ENCODE results near the gene C22orf39.
"Not testable (repeated sequence)": the region's sequence is repeated elsewhere in the genome, so short reads cannot be mapped to it uniquely, and the experiment has no call there.

C22orf39 gene

DNA sequence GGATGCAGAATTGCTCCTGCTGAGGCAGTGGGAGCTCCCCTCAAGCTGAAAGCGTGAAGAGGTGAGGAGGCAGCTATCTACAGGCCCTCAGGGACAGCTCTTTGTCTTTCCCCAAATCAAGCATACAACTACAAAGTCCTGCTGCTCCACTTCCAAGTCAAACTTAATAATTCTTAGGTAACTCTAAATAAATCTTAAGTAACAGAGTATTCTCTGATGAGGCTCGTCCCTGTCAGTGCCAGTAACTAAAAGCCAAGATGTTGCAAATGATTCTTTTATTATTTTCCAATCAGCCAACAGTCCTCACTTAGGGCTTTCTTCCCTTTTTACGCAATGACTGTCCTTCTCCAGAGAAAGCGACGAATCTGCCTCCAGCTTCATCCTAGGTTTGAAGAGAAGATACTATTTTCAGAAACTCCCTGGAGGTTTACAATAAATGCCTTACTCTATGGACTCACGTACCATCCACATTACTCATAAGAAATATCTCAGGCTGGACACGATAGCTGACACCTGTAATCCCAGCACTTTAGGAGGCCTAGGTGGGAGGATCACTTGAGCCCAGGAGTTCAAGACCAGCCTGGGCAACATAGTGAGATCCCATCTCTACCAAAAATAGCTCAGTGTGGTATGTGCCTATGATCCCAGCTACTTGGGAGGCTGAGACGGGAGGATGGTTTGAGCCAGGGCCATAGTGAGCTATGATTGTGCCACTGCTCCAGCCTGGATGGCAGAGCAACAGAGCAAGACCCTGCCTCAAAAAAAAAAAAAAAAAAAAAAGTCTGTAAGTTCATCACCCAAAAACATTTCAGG lies 3.1 kb upstream of the C22orf39 start:
- DNase-seq: no peak

DNA sequence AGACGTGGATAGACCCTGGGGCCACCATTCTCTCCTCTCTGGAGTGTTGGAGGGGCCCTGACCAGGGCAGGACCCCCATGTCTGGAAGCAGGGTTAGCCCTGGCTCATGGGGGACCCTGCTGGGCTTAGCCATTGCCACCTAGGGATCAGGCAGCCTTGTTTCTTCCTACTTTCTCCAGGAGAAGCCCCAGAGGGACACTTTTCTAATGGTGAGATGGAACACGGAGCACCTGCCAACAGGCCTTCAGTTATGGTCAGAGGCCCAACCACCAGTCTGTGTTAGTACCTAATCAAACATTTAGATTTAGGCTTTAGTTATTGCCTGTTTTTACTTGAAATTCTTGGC lies 1.9 kb upstream of the C22orf39 start:
- no peak for DNase-seq

DNA sequence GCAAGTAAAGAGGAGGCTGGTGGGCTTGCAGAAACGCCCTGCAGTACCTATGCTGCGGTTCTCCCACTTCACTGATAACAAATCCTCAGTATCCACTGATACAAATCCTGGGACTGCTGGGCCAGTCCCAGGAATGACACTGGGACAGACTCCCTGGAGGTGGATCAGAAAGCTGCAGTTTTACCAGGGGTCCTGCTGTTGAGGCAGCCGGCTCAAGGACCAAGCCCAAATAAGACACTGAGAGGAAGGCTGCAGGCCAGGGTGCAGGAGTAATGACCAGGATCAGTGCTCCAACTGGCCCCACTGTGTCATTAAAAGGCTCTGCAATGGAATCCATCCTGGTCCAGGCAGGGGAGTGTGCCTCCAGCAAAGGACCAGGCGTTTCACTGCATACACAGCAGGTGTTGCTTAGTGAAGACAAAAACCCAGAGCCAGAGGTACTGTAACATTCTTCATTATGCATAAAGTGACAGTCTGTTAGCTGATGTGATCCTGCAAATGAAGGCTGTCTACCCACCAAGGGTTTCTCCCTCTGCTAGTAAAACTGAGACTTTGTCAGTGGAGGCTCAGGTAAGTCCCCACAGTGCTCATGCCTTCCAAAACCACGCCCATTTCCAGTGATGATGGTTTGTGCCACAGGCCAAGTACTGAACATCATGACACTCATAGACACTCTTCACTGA lies 1.4 kb upstream of the C22orf39 start:
- no peak for DNase-seq

DNA sequence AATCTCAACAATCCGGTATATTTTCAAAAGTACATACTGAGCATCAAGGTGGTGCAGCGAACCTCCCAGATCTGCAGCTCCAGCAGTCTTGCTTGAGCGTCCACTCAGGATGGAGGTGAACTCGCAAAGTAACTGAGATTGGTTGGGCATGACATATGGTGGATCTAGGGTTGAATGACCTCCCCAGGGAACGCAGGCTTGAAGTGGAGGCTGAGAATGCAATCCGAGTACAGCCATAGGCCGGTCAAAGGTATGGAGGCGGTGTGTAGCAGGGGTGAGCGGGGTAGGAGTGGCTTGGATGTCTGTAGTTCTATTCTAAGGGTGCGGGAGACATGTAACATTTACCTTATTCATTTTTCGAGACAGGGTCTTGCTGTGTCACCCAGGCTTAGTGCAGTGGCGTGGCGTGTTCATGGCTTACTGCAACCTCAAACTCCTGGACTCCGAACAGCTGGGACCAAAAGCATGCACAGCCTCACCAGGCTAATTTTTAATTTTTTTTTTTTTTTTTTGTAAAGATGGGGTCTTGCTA lies 631 bp upstream of the C22orf39 start:
- DNase-seq: no peak

DNA sequence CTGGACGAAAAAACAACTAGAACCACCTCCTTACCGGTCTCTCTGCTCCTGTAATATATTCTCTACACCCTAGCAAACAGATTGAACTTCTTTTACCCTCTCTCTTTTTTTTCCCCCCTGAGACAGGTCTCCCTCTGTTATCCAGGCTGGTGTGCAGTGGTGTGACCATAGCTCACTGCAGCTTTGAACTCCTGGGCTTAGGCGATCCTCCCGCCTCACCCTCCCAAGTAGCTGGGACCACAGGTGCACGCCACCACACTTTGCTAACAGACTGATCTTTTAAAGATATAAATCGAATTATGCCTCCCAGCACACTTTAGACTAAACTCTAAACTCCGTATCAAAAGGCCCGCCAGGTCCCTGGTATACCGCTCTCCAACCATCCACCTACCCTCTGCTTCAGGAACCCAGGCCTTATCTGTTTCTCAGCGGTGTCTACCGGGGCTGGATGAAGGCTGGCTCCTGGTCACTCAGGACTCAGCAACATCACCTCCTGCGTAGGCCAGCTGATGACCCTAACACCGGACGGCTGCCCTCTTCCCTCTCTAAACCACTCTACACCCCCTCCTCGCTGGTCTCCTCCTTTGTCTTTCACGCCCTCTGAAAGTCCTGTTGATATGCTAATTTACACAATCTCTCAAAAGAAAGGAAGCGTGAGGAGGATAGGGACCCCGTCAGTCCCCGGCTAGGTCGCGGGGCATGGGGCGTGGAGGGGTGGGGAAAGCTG lies 745 bp downstream of the C22orf39 start:
- DNase-seq: no peak

DNA sequence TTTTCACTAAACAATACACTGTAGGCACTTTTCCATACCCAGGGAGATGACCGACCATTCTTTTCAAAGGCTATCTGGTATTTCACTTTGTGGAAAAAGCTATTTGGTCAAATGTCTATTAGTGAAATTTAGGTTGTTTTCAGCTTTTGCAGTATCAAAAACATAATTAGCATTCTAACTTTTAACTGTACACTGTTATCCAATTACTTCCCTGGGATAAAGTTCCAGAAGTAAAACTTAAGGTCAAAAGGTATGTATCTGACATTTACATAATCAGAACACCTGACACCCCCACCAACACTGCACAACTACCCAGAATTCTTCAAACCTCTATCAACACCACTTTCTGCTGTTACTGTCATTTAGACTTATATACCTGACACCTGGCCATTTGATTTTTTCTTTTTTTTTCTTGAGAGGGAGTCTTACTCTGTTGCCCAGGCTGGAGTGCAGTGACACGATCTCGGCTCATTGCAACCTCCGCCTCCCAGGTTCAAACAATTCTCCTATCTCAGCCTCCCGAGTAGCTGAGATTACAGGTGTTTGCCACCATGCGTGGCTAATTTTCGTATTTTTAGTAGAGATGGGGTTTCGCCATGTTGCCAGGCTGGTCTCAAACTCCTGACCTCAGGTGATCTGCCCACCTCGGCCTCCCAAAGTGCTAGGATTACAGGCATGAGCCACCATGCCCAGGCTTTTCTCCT lies 2.1 kb downstream of the C22orf39 start:
- not testable (repeated sequence) for DNase-seq

DNA sequence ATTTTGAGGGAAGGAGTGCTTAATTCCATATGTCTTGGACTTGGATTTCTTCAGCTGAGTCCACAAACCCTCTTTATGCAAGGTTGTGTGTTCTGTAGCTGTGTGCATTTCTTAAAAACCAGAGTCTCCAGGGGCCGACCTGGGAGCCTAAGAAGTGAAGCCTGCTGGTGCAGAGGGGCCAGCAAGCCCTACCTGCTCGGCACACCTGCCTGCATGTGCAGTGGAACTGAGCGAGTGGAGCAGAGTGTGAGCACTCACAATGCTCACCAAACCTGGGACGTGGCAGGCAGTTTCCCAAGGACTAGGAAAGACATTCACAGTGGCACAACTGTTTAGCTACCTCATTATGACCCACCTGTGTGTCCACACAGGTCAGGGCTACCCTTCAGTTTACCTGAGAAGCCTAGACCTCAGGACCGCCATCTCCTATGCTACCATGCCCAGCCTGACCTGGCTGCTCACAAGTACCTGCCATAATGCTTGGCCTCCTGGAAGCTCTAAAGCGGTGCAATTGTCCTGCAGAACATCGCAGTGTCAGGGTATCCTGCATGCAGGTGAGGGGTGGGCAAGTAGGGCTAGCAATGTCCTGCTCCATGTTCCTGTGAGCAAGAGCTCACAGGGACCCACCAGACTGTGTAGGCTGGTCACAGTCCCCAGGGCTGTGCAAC lies 3.8 kb downstream of the C22orf39 start:
- no peak for DNase-seq

DNA sequence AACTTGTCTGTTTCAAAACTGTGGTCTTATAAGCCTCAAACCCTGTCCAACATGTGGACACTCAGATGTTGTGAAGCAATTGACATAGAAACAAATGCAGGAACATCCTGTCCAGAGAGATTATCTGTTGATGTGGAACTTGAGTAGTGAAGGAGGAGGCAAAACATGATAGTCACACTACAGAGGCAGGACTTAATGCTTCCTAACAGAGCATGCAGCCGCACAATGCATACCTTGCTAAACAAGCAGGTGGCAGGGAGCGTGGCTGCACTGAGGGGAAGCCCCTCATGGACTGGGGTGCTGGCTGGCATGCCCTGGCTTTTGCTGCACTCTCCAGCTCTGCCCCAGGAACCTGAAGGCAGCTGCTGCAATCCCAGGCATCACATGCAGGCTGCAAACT lies 5.3 kb downstream of the C22orf39 start:
- no peak for DNase-seq

DNA sequence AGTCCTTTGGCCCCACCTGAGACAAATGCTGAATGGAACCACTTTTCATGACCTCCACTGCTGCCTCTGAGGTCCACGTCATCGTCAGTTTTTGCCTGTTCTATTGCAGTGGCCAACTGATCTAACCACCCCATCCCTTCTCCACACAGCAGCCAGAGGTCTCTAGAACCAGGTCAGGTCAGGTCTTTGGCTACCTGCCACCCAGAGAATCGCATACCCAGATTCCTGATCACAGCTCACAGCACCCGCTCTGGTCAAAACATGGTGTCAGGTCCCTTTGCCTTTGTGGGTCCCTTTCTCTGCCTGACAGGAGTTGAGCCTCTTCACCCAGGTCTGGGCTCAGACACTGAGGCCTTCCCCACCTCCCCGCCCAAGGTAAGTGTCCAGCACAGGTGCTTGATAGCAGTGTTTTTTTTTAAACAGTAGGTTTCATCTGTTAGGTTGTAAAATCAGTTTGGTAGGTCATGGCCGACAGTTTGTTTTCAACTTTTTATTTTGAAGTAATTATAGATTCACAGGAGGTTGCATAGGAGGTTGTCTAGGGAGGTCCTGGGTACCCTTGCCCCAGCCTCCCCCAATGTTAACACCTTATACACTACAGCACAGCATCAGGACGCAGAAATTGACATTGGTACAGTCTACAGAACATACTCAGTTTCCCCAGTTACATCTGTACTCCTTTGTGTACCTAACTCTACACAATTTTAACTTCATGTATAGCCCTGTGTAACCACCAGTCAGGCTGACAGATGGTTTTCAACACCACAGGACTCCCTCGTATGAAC lies 6.9 kb downstream of the C22orf39 start:
- DNase-seq: no peak

DNA sequence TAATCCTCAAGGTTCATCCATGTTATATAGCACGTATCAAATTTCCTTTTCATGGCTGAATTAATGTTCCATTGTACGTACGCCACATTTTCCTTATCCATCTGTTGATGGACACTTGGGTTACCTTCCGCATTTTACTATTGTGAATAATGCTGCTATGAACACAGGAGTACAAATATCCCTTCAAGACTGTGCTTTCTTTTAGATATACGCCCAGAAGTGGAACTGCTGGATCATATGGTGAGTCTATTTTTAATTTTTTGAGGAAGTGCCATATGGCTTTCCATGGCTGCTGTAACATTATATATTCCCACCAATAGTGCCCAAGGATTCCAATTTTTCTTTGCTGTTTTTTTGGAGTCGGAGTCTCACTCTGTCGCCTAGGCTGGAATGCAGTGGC lies 9.2 kb downstream of the C22orf39 start:
- no peak for DNase-seq

DNA sequence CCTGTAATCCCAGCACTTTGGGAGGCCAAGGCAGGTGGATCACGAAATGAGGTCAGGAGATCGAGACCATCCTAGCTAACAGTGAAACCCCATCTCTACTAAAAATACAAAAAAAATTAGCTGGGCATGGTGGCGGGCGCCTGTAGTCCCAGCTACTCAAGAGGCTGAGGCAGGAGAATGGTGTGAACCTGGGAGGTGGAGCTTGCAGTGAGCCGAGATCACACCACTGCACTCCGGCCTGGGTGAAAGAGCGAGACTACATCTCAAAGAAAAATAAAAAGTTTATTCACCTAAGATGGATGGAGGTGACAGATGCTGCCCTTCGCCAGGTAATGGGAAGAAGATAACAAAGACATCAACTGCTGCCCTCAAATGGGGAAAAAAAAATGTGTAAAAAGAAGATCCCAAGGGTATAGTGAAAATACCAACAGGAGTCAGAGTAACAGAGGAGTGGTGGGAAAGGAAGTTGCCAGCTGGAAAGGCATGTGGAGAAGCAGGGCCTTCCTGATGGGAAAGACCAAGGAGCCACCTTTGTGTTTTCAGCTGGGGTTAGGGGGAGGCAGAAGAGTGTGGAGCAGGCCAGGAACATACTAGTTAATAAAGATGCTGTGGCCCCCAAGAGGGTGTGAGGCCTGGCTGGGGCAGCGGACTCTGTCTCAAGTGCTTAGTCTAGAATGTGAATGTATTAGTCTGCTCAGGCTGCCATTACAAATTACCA lies 10.9 kb downstream of the C22orf39 start:
- not testable (repeated sequence) for DNase-seq

DNA sequence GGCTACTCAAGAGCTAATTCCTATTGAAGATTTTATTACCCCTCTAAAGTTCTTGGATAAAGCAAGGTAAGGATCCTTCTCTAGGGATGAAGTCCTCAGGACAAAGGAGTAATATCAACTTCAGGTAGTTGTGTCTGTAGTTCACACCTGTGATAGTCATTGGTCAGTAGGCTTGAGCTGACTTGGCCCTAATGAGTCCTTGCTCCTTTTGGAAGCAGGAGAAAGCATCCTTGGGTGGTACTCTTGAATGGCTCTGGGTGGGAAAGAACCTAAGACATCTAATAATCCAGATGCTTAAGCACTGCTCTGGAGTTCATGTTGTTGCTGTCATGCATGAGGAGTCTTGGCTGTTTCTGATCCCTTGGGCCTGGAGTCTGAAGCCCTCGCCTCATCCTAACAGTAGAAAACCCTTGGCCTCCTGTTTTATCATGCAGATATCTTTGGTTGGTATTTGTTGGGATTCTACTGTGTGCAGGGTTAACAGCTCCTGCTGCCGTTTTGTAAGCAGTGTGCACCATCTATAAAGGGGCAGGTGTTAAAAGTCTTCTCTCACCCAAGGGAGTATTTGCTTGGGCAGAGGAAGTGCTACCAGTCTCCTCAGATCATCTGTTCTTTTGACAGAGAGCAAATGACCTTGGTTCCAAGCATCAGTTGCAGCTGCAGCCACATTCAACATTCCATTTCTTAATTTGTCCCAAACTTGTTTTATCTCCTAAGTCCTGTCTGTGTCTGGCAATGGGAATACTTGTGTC lies 12.5 kb downstream of the C22orf39 start:
- DNase-seq: no peak

DNA sequence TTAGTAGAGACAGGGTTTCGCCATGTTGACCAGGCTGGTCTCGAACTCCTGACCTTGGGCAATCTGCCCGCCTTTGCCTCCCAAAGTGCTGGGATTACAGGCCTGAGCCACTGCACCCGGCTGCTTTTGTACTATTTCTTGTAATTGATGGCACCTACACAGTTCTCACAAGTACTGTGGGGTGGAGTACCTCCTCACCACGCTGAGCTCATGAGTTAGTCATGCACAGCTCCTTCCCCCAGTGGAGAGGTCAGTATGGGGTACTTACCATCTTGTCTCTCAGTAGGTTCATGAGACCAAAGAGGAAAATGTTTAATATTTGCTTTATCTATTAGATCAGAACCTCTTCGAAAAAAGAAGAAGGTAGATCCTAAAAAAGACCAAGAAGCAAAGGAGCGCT lies 13.1 kb downstream of the C22orf39 start:
- no peak for DNase-seq

DNA sequence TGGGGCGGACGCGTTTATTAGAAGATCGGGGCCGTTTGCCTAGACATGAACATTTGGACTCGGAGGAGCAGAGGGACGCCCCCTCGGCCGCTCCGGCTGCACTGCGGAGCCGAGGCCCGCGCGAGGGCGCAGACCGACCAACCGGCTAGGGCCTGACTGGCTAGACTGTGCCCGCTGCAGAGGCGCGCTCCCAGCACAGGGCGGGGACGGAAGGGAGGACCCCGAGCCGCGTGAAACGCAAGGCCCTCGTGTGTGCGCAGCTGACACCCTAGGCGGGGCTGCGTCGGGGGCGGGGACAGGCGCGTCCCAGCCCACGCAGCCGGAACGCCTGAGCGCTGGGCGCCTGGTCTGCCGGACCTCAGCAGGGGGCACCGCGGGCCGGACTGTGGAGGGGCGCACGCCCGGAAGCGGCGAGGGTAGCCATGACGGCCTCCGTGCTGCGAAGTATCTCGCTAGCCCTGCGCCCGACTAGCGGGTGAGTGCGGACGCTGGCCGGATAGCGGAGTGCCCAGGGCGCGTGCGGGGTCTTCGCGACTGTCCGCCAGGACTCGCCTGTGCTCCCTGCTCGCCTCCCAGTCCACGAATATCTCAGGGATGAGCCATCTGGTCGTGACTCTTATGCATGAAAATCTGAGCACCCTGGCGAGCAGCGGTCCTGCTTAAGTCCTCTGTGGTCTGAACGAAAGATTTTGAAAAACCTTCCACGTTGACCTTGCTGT lies 15.2 kb downstream of the C22orf39 start, which contains the start of gene MRPL40:
TSS of gene MRPL40 (plus strand) at position 413 of the 719 bp plus-strand sequence. CDS start at position 423, 10 bp downstream.
- peak; percentile 82 for DNase-seq

DNA sequence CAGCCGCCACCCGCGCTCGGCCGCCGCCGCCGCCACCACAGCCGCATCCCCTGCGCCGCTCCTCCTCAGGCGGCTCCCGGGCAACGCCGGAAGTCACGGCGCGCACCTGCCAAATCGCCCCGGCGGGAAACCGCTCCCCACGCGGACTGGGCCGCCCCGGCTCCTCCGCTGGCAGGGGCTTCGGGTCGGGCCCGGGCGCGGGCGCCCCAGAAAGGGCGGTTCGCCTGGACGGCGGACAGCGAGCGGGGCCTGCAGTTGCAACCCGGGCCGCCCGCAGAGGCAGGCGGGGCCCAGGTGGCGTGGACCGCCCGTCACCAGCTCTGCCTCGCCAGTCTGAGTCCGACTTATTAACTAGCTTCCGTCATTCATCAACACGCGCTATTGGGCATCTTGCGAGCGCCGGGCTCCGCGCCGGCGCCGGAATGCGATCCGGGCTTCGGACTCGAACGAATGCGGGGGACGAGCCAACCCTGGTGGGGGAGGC lies 15.8 kb downstream of the C22orf39 start, which contains the start of gene HIRA:
TSS of gene HIRA (minus strand) at position 85 of the 484 bp plus-strand sequence. CDS start 257 bp downstream, outside the sequence.
- peak; percentile 13 for DNase-seq

DNA sequence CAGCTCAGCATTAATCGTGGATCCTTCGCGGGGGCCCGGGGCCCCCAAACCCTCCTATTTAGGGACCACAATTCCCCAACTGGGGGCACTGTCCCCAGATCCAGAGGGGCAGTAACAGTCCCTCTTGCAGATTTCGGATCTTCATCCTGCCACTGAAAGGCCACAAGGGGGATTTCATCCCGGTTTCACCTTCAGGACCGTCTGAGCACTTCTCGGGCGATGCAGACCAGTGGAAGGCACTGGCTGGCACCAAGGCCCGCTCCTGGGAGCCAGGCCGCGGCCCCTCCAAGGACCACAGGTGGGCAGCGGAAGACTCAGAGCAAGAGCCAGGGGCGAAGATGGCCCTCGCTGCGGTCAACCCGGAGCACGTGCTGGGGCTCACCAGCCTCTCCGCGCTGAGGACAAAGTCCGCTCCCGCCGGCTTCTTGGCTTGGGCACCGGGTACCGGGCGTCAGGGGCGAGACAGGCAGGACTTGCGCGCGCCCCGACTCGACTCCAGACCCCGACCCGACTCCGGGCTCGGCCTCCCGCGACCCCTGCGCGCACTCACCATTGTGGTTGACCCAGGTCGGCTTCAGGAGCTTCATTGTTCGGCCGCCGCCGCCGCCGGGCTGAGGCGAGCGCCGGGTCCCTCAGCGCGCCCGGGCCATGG lies 16.5 kb downstream of the C22orf39 start:
- no peak for DNase-seq

DNA sequence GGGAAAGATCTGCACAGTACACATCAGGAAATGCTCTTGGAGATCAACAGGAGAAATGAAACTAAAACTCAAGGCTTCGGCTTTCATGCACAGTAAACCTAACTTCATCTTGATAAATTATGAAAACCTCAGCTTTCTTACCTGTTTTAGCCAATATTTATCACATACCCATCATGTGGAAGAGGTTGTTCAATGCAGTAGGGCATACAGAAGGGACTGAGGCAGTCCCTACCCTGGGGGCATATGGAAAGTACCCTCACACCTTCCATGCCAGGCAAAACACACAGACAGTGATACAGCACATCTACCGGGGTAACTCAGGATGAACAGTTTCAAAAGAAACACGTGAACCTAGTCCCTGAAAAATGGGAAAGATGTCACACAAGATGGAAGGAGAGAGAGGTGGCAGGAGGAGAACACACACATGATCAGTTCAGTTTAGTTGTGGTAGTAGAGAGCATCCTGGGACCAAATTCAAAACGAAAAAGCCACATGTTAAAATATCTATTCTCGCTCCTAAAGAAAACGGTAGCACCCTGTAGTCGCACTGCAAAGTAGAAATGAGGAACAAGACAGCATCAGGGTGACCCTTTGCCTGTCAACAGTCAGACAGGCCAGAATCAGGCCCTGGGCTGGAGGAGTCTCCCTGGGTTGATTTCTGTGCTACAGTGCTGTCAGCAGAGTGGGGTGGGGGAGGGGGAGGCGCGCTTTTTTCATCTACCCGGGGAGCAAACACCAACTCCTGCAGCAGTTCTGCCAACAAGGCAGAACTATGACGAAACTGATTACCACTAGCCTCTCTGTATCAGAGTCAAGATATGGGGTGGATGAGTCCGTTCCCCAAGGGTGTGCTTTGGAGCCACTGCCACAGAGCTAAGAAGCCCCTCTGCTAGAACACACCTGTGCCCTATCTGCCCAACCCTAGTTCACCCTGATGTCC lies 17.3 kb downstream of the C22orf39 start:
- DNase-seq: no peak
